ENCODE measurements around the gene NR1H3. TPM values are rescaled to one million over a fixed set of nuclear protein-coding genes. Genes with fewer than 3 reads are reported as not detected.

Gene NR1H3
- total and polyA plus RNA-seq, 2 donors (not counting 1 experiment from before 2014, with no cell fraction given): 21.3 to 56.3 TPM

- no peaks in the 10 kb centered on the region for H3K9me3 ChIP-seq (ENCODE audit: control insufficient read depth, insufficient read depth, low read depth, low read length)
- TF ChIP-seq, protein P1, sequence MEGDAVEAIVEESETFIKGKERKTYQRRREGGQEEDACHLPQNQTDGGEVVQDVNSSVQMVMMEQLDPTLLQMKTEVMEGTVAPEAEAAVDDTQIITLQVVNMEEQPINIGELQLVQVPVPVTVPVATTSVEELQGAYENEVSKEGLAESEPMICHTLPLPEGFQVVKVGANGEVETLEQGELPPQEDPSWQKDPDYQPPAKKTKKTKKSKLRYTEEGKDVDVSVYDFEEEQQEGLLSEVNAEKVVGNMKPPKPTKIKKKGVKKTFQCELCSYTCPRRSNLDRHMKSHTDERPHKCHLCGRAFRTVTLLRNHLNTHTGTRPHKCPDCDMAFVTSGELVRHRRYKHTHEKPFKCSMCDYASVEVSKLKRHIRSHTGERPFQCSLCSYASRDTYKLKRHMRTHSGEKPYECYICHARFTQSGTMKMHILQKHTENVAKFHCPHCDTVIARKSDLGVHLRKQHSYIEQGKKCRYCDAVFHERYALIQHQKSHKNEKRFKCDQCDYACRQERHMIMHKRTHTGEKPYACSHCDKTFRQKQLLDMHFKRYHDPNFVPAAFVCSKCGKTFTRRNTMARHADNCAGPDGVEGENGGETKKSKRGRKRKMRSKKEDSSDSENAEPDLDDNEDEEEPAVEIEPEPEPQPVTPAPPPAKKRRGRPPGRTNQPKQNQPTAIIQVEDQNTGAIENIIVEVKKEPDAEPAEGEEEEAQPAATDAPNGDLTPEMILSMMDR (conservative IDR thresholded peaks at IDR 0.05 in 1 of 2, IDR thresholded peaks at IDR 0.05 in 1 of 2; ENCODE audit: low read depth in 1 of 2, low read length in 2 of 2): no peak
- no peaks in the 10 kb centered on the region for H3K4me1 ChIP-seq (ENCODE audit: control insufficient read depth, extremely low read depth, insufficient read depth, low read length)
- no peaks in the 10 kb centered on the region for H3K27me3 ChIP-seq (ENCODE audit: control insufficient read depth, insufficient read depth, low read length)
- H3K4me2 ChIP-seq (ENCODE audit: extremely low read depth, insufficient read depth, low read length): no peak overlapping the region
- no peak overlapping the region for H3K4me3 ChIP-seq (replicated peaks in 1 of 4; ENCODE audit: control extremely low read depth in 1 of 4, insufficient read depth in 1 of 4, low read depth in 3 of 4, low read length in 4 of 4)
- no peaks in the 10 kb centered on the region for H3K79me2 ChIP-seq (ENCODE audit: control insufficient read depth, insufficient read depth, low read length)
- no peaks in the 10 kb centered on the region for H4K20me1 ChIP-seq (ENCODE audit: control insufficient read depth, extremely low read depth, insufficient read depth, low read length)
- H3K27ac ChIP-seq (ENCODE audit: insufficient read depth, low read length): no peak overlapping the region
- no peaks in the 10 kb centered on the region for H3K36me3 ChIP-seq (ENCODE audit: control insufficient read depth, insufficient read depth, low read length)
- no peak for DNase-seq (ENCODE audit: low read depth in 2 of 2)
- no peak overlapping the region for H3K9ac ChIP-seq (ENCODE audit: insufficient read depth, low read length)
- H2AFZ ChIP-seq (ENCODE audit: low read length): no peak overlapping the region
These were observed 59.5 kb downstream of the NR1H3 start for GRCh38 chr11:47317064-47317828.

GRCh38 chr11:47318166-47318565 lies 60.4 kb downstream of the NR1H3 start:
- Histone ChIP-seq H3K79me2 (ENCODE audit: control insufficient read depth, insufficient read depth, low read length) (no peaks in the 10 kb centered on the region), H3K9ac (ENCODE audit: insufficient read depth, low read length) (no peak overlapping the region), H3K27me3 (ENCODE audit: control insufficient read depth, insufficient read depth, low read length) (no peaks in the 10 kb centered on the region), H3K4me2 (ENCODE audit: extremely low read depth, insufficient read depth, low read length) (no peak overlapping the region), H3K27ac (ENCODE audit: insufficient read depth, low read length) (no peak overlapping the region), H2AFZ (ENCODE audit: low read length) (no peak overlapping the region), H3K4me3 (replicated peaks in 1 of 4; ENCODE audit: control extremely low read depth in 1 of 4, insufficient read depth in 1 of 4, low read depth in 3 of 4, low read length in 4 of 4) (no peak overlapping the region), H4K20me1 (ENCODE audit: control insufficient read depth, extremely low read depth, insufficient read depth, low read length) (no peaks in the 10 kb centered on the region), H3K36me3 (ENCODE audit: control insufficient read depth, insufficient read depth, low read length) (no peaks in the 10 kb centered on the region), H3K4me1 (ENCODE audit: control insufficient read depth, extremely low read depth, insufficient read depth, low read length) (no peaks in the 10 kb centered on the region), H3K9me3 (ENCODE audit: control insufficient read depth, insufficient read depth, low read depth, low read length) (no peaks in the 10 kb centered on the region)
- DNase-seq (ENCODE audit: low read depth in 2 of 2): no peak
- no peak for TF ChIP-seq EZH2 (IDR thresholded peaks at IDR 0.05; ENCODE audit: low read length, missing control alignments)
- TF ChIP-seq, protein P1 (conservative IDR thresholded peaks at IDR 0.05 in 1 of 2, IDR thresholded peaks at IDR 0.05 in 1 of 2; ENCODE audit: low read depth in 1 of 2, low read length in 2 of 2): no peak

Other genes with a start within 250 kb of the NR1H3 start
- 68.1 and 80.4 TPM in 2 replicates for gene ARFGAP2, start 81.1 kb upstream of the NR1H3 start, total RNA-seq
- gene ARFGAP2, start 81.1 kb upstream of the NR1H3 start, polyA plus RNA-seq: 50.1 and 68.7 TPM in 2 replicates
- 19.8 and 20.0 TPM in 2 replicates for gene PACSIN3, start 71.6 kb upstream of the NR1H3 start, total RNA-seq
- 7.0 and 10.8 TPM in 2 replicates for gene PACSIN3, start 71.6 kb upstream of the NR1H3 start, polyA plus RNA-seq
- gene DDB2, start 43.0 kb upstream of the NR1H3 start, total RNA-seq: 53.4 and 70.0 TPM in 2 replicates
- gene DDB2, start 43.0 kb upstream of the NR1H3 start, polyA plus RNA-seq: 21.2 and 45.4 TPM in 2 replicates
- gene ACP2, start 9.2 kb upstream of the NR1H3 start, total RNA-seq: 16.2 and 23.9 TPM in 2 replicates
- gene ACP2, start 9.2 kb upstream of the NR1H3 start, polyA plus RNA-seq: 18.9 and 25.6 TPM in 2 replicates
- 11.8 and 15.4 TPM in 2 replicates for gene MADD, start 12.1 kb downstream of the NR1H3 start, total RNA-seq
- 7.0 and 9.1 TPM in 2 replicates for gene MADD, start 12.1 kb downstream of the NR1H3 start, polyA plus RNA-seq
- not detected in 2 replicates for gene MYBPC3, start 94.7 kb downstream of the NR1H3 start, total RNA-seq
- not detected in 2 replicates for gene MYBPC3, start 94.7 kb downstream of the NR1H3 start, polyA plus RNA-seq
- gene SPI1, start 120.6 kb downstream of the NR1H3 start, total RNA-seq: not detected in 2 replicates
- gene SPI1, start 120.6 kb downstream of the NR1H3 start, polyA plus RNA-seq: not detected in 2 replicates
- gene SLC39A13, start 150.6 kb downstream of the NR1H3 start, total RNA-seq: 46.0 and 62.9 TPM in 2 replicates
- gene SLC39A13, start 150.6 kb downstream of the NR1H3 start, polyA plus RNA-seq: 52.2 and 88.7 TPM in 2 replicates
- gene PSMC3, start 168.4 kb downstream of the NR1H3 start, total RNA-seq: 107 and 155 TPM in 2 replicates
- 294 and 353 TPM in 2 replicates for gene PSMC3, start 168.4 kb downstream of the NR1H3 start, polyA plus RNA-seq
- under 0.01 and 0.17 TPM in 2 replicates for gene RAPSN, start 191.1 kb downstream of the NR1H3 start, total RNA-seq
- gene RAPSN, start 191.1 kb downstream of the NR1H3 start, polyA plus RNA-seq: not detected in 2 replicates

Measured in fibroblast of lung (primary cell).